Epithelial cell of proximal tubule (primary cell): ENCODE data around the gene GUCY1A2. TPM values are rescaled to one million over a fixed set of nuclear protein-coding genes. Genes with fewer than 3 reads are reported as not detected.

Source experiments
- DNase-seq: peaks from one replicate; pipeline ENCODE4 v3.0.0-alpha.2; 2011; ENCODE audit warnings: low read depth
- H3K4me3 ChIP-seq: 2 replicates; pipeline ENCODE4 v1.5.1; 2011; ENCODE audit warnings: low read depth, mild to moderate bottlenecking, low read length
- CTCF ChIP-seq: conservative IDR thresholded peaks from 2 replicates; pipeline ENCODE4 v1.5.1; 2012; ENCODE audit warnings: low read depth, mild to moderate bottlenecking, low read length
- total RNA-seq: library from RNA; depleted of rRNA; stranded (reverse); fragments of >200 nt; gene quantifications from 2 replicates; pipeline ENCODE4 v1.2.3, GENCODE V29; 2015

The GUCY1A2 gene
- total RNA-seq, 1 donor from 2014 or later = 0.06 TPM

- H3K4me3 ChIP-seq = no peak overlapping the region
- no peak for DNase-seq
- TF ChIP-seq CTCF = no peak
These were observed 55.3 kb downstream of the GUCY1A2 start for GRCh38 chr11:106962995-106963394.

GRCh38 chr11:106961518-106961917 is 56.8 kb downstream of the GUCY1A2 start:
- H3K4me3 ChIP-seq = no peak overlapping the region
- DNase-seq = peak; percentile 38
- TF ChIP-seq CTCF = no peak

- H3K4me3 ChIP-seq = no peak overlapping the region
- no peak for DNase-seq
- no peak for TF ChIP-seq CTCF
These were observed 57.2 kb downstream of the GUCY1A2 start for GRCh38 chr11:106961048-106961447.

GRCh38 chr11:106959800-106960199 is 58.5 kb downstream of the GUCY1A2 start:
- no peak for DNase-seq
- TF ChIP-seq CTCF = no peak
- H3K4me3 ChIP-seq = no peak overlapping the region

- no peak for DNase-seq
- H3K4me3 ChIP-seq = no peak overlapping the region
- no peak for TF ChIP-seq CTCF
These were observed 58.9 kb downstream of the GUCY1A2 start for GRCh38 chr11:106959386-106959785.

GRCh38 chr11:106958517-106959248 is 59.6 kb downstream of the GUCY1A2 start:
- H3K4me3 ChIP-seq = no peak overlapping the region
- no peak for DNase-seq
- no peak for TF ChIP-seq CTCF

GRCh38 chr11:106957030-106957482 is 61.2 kb downstream of the GUCY1A2 start:
- no peak for DNase-seq
- TF ChIP-seq CTCF = no peak
- no peak overlapping the region for H3K4me3 ChIP-seq
